Esophagus squamous epithelium (tissue), 4 donors: ENCODE measurements around the gene C16orf54.
"Not testable (repeated sequence)": the region's sequence is repeated elsewhere in the genome, so short reads cannot be mapped to it uniquely, and the experiment has no call there.

Source experiments
- POLR2A ChIP-seq, 4 donors: fragments of 450-650 bp; IDR thresholded peaks; one replicate each; pipeline ENCODE4 v1.6.1; 2017; ENCODE audit warnings: antibody characterized with exemption in 4 of 4, mild to moderate bottlenecking in 4 of 4, moderate library complexity in 3 of 4
- TF ChIP-seq, protein P1 (sequence below), 6 experiments: fragments of 450-650 bp in 4 of 6; fragments of 200-600 bp in 2 of 6; sonication (generic) in 2 of 6; IDR thresholded peaks; one replicate each; pipeline ENCODE4 v1.5.1; 2016 to 2019; ENCODE audit warnings: antibody characterized with exemption in 6 of 6, mild to moderate bottlenecking in 4 of 6, moderate library complexity in 4 of 6

DNA sequence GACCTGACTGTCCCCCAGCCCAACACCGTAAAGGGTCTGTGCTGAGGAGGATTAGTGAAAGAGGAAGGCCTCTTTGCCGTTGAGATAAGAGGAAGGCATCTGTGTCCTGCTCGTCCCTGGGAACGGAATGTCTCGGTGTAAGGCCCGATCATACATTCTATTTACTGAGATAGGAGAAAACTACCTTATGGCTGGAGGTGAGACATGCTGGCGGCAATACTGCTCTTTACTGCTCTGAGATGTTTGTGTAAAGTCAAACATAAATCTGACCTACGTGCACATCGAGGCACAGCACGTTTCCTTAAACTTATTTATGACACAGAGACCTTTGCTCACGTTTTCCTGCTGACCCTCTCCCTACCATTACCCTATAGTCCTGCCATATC is 5.2 kb downstream of the C16orf54 start:
- TF ChIP-seq, protein P1, sequence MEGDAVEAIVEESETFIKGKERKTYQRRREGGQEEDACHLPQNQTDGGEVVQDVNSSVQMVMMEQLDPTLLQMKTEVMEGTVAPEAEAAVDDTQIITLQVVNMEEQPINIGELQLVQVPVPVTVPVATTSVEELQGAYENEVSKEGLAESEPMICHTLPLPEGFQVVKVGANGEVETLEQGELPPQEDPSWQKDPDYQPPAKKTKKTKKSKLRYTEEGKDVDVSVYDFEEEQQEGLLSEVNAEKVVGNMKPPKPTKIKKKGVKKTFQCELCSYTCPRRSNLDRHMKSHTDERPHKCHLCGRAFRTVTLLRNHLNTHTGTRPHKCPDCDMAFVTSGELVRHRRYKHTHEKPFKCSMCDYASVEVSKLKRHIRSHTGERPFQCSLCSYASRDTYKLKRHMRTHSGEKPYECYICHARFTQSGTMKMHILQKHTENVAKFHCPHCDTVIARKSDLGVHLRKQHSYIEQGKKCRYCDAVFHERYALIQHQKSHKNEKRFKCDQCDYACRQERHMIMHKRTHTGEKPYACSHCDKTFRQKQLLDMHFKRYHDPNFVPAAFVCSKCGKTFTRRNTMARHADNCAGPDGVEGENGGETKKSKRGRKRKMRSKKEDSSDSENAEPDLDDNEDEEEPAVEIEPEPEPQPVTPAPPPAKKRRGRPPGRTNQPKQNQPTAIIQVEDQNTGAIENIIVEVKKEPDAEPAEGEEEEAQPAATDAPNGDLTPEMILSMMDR (IDR thresholded peaks at IDR 0.05) = not testable (repeated sequence)
- TF ChIP-seq POLR2A (IDR thresholded peaks at IDR 0.05) = not testable (repeated sequence)
